SK-N-MC (cell line): ENCODE results near the gene ZBTB20.
"Not testable (repeated sequence)": the region's sequence is repeated elsewhere in the genome, so short reads cannot be mapped to it uniquely, and the experiment has no call there.

Experiments used
- DNase-seq: peaks from one replicate; pipeline ENCODE4 v3.0.0-alpha.2; 2011; ENCODE audit warnings: low read depth, low spot score
- H3K27ac ChIP-seq: fragments of 200-600 bp; sonication (generic); 2 replicates; pipeline ENCODE4 v1.5.1; 2016; ENCODE audit warnings: mixed run types
- H3K36me3 ChIP-seq: fragments of 200-600 bp; sonication (generic); 2 replicates; pipeline ENCODE4 v1.6.1; 2017; ENCODE audit warnings: antibody characterized with exemption, low read length, mixed read lengths; ENCODE audit not compliant: insufficient read depth
- H3K4me3 ChIP-seq: fragments of 200-600 bp; sonication (generic); 2 replicates; pipeline ENCODE4 v1.5.1; 2016
- H3K9ac ChIP-seq: fragments of 200-600 bp; sonication (generic); 2 replicates; pipeline ENCODE4 v1.8.0; 2017; ENCODE audit warnings: mixed run types, mixed read lengths; ENCODE audit not compliant: insufficient read length
- H3K9me3 ChIP-seq: fragments of 200-600 bp; sonication (generic); 2 replicates; pipeline ENCODE4 v1.6.1; 2017; ENCODE audit warnings: low read depth, mild to moderate bottlenecking, antibody characterized with exemption, low read length, moderate library complexity, mixed read lengths
- EZH2 ChIP-seq: fragments of 200-600 bp; sonication (generic); IDR thresholded peaks from one replicate; pipeline ENCODE4 v1.6.1; 2017; ENCODE audit warnings: antibody characterized with exemption
- FOXP2 ChIP-seq: optimal IDR thresholded peaks from 2 replicates; pipeline ENCODE3; 2011; ENCODE audit warnings: mild to moderate bottlenecking, moderate library complexity; ENCODE audit not compliant: insufficient read depth; ENCODE audit errors: extremely low read length, control extremely low read depth
- POLR2AphosphoS5 ChIP-seq: IDR thresholded peaks from 2 replicates; pipeline ENCODE4 v1.6.1; 2012; ENCODE audit warnings: mild to moderate bottlenecking, low read depth, low read length, borderline replicate concordance

Gene ZBTB20

DNA sequence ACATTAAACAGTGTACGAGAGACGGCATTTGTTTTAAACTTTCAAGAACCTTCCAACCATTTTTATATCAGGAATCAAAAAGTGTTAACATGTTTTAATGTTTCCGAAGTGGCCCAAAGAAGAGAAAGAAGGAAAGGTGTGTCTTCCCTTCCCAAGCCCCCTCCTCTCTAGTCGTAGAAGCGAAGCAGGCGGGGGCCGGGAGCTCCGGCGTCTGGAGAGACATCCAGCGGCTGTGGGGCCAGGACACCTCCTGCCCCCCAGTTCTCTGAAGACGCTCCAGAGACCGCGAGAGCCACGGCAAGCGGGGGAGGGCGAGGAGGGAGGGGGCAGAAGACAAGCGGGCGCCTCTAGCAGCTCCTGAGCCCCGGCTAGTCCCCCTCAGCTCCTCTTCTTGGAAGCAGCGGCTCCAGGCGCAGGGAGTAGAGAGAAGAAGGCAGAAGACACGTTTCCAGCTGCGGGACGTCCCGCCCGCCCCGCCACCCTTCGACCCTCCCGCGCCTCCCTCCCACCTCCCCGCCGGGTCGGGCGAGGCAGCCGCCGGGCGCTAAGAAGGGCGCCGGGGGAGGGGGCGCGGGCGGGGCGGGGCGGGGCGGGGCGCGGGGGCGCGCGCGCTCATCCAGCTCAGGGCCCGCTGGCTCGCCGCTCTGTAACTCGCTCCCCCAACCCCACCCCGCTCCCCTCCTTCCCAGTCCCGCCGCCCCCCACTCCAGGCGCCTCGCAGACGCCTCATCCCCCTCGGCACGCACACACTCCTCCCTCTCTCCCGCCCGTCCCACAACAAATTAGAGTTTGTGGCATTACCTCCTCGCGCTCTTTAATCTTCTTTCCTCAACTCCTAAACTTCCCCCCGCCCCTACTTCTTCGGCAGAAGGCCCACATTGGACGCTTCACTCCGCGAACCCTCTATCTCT, at the start of gene ZBTB20:
Gene ZBTB20 (minus strand): TSS at position 871 of the 911 bp plus-strand sequence.
- peak within 1 kb of the TSS; percentile 88 for H3K4me3 ChIP-seq
- peak within 1 kb of the TSS; percentile 88 for H3K27ac ChIP-seq
- no peaks in the 10 kb centered on the region for H3K36me3 ChIP-seq
- TF ChIP-seq EZH2 (no peak), FOXP2 (peak; percentile 73), POLR2AphosphoS5 (peak; percentile 41)
- no peaks in the 10 kb centered on the region for H3K9me3 ChIP-seq
- peak within 1 kb of the TSS; percentile 89 for H3K9ac ChIP-seq
- no peak for DNase-seq

GRCh38 chr3:115194476-115194875, 47.4 kb upstream of the ZBTB20 start:
- DNase-seq, result no peak
- no peak overlapping the region for H3K4me3 ChIP-seq
- no peak overlapping the region for H3K27ac ChIP-seq
- H3K9me3 ChIP-seq, result no peaks in the 10 kb centered on the region
- TF ChIP-seq EZH2 (no peak), POLR2AphosphoS5 (no peak), FOXP2 (no peak)
- no peaks in the 10 kb centered on the region for H3K36me3 ChIP-seq
- no peak overlapping the region for H3K9ac ChIP-seq

GRCh38 chr3:115190747-115191146, 43.7 kb upstream of the ZBTB20 start:
- no peak overlapping the region for H3K9ac ChIP-seq
- no peak overlapping the region for H3K4me3 ChIP-seq
- TF ChIP-seq POLR2AphosphoS5 (no peak), EZH2 (no peak), FOXP2 (no peak)
- no peaks in the 10 kb centered on the region for H3K9me3 ChIP-seq
- no peak for DNase-seq
- no peaks in the 10 kb centered on the region for H3K36me3 ChIP-seq
- no peak overlapping the region for H3K27ac ChIP-seq

GRCh38 chr3:115187149-115187757, 40.2 kb upstream of the ZBTB20 start:
- DNase-seq, result no peak
- H3K36me3 ChIP-seq, result no peaks in the 10 kb centered on the region
- no peaks in the 10 kb centered on the region for H3K9me3 ChIP-seq
- H3K9ac ChIP-seq, result no peak overlapping the region
- no peak for TF ChIP-seq POLR2AphosphoS5
- no peak for TF ChIP-seq EZH2
- no peak for TF ChIP-seq FOXP2
- no peak overlapping the region for H3K27ac ChIP-seq
- no peak overlapping the region for H3K4me3 ChIP-seq

GRCh38 chr3:115186351-115187148, 39.5 kb upstream of the ZBTB20 start:
- TF ChIP-seq EZH2, result no peak
- TF ChIP-seq POLR2AphosphoS5, result no peak
- TF ChIP-seq FOXP2, result no peak
- H3K36me3 ChIP-seq, result no peaks in the 10 kb centered on the region
- no peak overlapping the region for H3K9ac ChIP-seq
- H3K9me3 ChIP-seq, result no peaks in the 10 kb centered on the region
- no peak overlapping the region for H3K4me3 ChIP-seq
- no peak for DNase-seq
- no peak overlapping the region for H3K27ac ChIP-seq

DNA sequence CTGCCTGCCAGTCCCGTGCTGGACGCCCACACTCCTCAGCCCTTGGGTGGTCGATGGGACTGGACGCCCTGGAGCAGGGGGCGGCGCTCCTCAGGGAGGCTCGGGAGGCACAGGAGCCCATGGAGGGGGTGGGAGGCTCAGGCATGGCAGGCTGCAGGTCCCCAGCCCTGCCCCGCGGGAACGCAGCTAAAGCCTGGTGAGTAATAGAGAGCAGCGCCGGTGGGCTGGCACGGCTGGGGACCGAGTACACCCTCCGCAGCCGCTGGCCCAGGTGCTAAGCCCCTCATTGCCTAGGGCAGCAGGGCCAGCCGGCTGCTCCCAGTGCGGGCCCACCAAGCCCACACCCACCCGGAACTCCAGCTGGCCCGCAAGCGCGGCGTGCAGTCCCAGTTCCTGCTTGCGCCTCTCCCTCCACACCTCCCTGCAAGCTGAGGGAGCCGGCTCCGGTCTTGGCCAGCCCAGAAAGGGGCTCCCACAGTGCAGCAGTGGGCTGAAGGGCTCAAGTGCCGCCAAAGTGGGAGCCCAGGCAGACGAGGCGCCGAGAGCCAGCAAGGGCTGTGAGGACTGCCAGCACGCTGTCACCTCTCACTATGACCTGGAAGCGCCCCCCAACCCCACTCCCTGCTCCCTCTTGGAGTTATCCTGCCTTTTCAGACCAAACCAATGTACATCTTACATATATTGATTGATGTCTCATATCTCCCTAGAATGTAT, 37.9 kb upstream of the ZBTB20 start:
- H3K27ac ChIP-seq, H3K9me3 ChIP-seq, H3K9ac ChIP-seq, DNase-seq, H3K4me3 ChIP-seq, H3K36me3 ChIP-seq: not testable (repeated sequence)

DNA sequence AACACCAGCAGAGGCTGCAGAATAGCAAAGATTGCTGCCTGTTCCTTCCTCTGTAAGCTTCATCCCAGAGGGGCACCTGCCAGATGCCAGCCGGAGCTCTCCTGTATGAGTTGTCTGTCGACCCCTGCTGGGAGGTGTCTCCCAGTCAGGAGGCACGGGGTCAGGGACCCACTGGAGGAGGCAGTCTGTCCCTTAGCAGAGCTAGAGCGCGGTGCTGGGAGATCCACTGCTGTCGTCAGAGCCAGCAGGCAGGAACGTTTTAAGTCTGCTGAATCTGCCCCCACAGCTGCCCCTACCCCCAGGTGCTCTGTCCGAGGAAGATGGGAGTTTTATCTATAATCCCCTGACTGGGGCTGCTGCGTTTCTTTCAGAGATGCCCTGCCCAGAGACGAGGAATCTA, 31.8 kb upstream of the ZBTB20 start:
- H3K36me3 ChIP-seq, H3K9me3 ChIP-seq, H3K27ac ChIP-seq, H3K4me3 ChIP-seq, H3K9ac ChIP-seq, DNase-seq: not testable (repeated sequence)

DNA sequence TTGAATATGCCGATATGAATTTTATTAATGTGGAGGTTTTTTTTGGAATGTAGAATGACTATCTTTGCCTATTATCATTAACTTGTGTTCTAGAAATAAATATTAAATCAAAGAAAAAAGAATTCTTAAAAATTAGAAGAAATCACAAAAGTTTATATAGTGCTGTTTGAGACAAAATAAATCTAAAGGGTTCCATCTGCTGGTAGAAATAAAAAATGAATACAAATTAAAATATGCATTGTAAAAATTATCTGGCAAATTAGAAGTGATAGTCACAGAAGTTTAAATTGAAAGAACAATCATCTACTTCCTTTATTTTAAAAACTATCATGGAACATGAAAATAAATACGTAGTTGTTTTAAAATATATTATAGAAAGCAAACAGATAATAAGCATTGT, 22.7 kb upstream of the ZBTB20 start:
- no peak for TF ChIP-seq POLR2AphosphoS5
- no peak for TF ChIP-seq EZH2
- TF ChIP-seq FOXP2, result no peak
- Histone ChIP-seq H3K27ac (no peak overlapping the region), H3K36me3 (no peaks in the 10 kb centered on the region), H3K9ac (no peak overlapping the region), H3K9me3 (no peaks in the 10 kb centered on the region), H3K4me3 (no peak overlapping the region)
- DNase-seq, result no peak
